SK-MEL-5 (cell line): Measurements from ENCODE around the gene CAMTA1. TPM values are rescaled to one million over a fixed set of nuclear protein-coding genes. Genes with fewer than 3 reads are reported as not detected.

Experiments
- DNase-seq: peaks from one replicate; pipeline ENCODE4 v3.0.0-alpha.2; 2016; ENCODE audit warnings: low read depth, low spot score
- in situ Hi-C: cut with HindIII; loops from 2 replicates; pipeline ENCODE4 v1.10.0; 2016; ENCODE audit warnings: low sequenced_read_pairs, high pct_unique_total_duplicates, low pct_unique_long_range_greater_than_20kb
- total RNA-seq: library from RNA; depleted of rRNA; stranded (reverse); fragments of >200 nt; shearing (Covaris generic); gene quantifications from 2 replicates; pipeline ENCODE4 v1.2.3, GENCODE V29; 2014

Gene CAMTA1
- total RNA-seq, 1 experiment from 2014 or later, result 47.4 TPM

GRCh38 chr1:6774381-6774780 is 10.9 kb upstream of the CAMTA1 start:
- in situ Hi-C loops, result no loop called here
- no peak for DNase-seq

- in situ Hi-C loops, result no loop called here
- no peak for DNase-seq
Measured at GRCh38 chr1:6775261-6776043, 9.8 kb upstream of the CAMTA1 start.

- no peak for DNase-seq
- in situ Hi-C loops, result no loop called here
Measured at GRCh38 chr1:6776389-6776788, 8.9 kb upstream of the CAMTA1 start.

GRCh38 chr1:6776895-6777294 is 8.4 kb upstream of the CAMTA1 start:
- DNase-seq, result no peak
- in situ Hi-C loops, result no loop called here

GRCh38 chr1:6777813-6778212 is 7.4 kb upstream of the CAMTA1 start:
- no peak for DNase-seq
- in situ Hi-C loops, result no loop called here

GRCh38 chr1:6779089-6779805 is 6.0 kb upstream of the CAMTA1 start:
- in situ Hi-C loops, result no loop called here
- no peak for DNase-seq

DNA sequence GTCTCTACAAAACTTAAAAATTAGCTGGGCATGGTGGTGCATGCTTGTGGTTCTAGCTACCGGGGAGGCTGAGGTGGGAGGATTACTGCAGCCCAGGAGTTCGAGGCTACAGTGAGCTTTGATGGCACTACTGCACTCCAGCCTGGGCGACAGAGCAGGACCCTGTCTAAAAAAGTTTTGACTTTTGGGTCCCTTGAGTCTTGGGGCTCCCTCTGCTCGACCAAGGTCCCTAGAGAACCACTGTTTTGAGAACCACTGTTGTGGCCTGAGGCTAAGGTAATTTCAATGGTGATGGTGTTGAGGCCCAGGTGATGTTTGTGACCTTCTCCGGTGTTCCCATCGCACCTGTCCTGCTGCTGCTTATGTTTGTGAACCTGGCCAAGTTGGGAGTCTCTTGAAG is 3.1 kb upstream of the CAMTA1 start:
- DNase-seq, result no peak
- in situ Hi-C loops, result no loop called here

GRCh38 chr1:6783221-6783620 is 2.0 kb upstream of the CAMTA1 start:
- DNase-seq, result peak; percentile 26
- in situ Hi-C loops, result no loop called here

DNA sequence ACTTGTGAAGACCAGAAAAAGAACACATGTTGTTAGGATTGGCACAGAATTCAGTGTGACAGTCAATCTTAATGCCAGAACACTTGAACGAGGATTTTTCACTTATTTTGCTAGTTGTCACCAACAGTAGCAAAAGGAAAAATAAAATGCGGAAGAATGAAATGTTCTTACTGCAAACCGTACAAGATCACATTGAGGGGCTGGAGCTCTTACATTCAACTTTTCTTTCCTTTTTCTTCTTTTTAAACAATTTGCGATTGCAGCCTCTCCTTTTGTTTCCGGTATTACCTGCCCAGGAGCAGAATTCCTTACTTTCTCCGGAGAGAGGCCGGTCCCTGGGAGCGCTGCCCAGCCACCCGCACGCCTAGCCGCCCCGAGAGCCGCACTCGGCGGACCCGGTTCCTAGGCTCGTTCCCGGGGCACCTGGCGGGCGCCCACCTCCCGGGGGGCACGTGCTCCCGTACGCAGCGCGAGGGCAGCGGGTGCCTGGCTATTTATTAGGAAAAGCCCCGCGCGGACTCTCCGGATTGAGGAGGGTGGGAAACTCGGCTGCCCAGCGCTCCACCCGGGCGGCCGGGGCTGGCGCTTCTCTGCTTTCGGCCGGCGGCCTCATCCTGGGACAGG is 1.2 kb upstream of the CAMTA1 start:
- in situ Hi-C loops, result no loop called here

GRCh38 chr1:6784560-6785317 is 515 bp upstream of the CAMTA1 start:
- in situ Hi-C loops, result no loop called here
- DNase-seq, result peak; percentile 100

More for the DNA sequence above, 1.2 kb upstream of the CAMTA1 start:
- DNase-seq, result no peak

- DNase-seq, result no peak
- in situ Hi-C loops, result no loop called here
Measured at GRCh38 chr1:6785728-6786505, 663 bp downstream of the CAMTA1 start.

- in situ Hi-C loops, result no loop called here
- DNase-seq, result no peak
Measured at GRCh38 chr1:6788946-6789345, 3.7 kb downstream of the CAMTA1 start.

DNA sequence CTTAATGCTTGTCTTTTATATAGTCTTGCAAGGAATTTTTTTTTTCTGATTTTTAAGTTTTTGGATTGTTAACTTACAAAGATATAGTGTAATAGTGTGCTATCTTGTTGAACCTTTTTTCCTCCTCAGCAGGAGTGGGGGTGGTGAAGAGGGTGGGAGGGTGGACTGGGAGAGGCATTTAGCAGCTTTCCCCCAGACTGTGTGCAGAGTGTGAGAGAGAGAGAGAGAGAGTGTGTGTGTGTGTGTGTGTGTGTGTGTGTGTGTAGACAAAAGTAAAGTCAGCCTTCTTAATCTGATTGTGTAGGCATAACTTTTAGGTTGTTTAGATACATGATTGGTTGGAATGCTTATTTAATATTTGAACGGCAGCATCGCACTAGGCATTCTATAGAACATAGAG is 4.9 kb downstream of the CAMTA1 start:
- no peak for DNase-seq
- in situ Hi-C loops, result no loop called here

DNA sequence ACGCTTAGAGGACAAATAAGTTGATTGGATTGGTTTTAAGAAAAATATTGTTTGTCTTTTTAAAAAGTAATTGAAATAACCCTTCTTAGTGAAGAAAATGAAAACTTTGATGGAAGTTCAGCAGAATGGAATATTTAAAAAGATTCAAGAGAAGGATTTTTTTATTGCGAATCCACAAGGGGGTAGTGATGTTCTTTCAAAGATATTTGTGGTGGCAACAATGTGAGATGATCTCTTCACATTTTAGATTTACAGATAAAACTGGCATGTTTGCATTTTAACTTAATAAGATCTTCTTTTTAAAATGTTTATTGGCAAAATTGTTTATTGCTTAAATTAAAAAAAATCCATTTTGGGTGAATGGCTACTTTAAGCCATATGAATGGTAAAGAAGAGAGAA is 8.9 kb downstream of the CAMTA1 start:
- DNase-seq, result peak; percentile 59
- in situ Hi-C loops, result no loop called here

- in situ Hi-C loops, result no loop called here
- DNase-seq, result no peak
Measured at GRCh38 chr1:6795203-6795602, 9.9 kb downstream of the CAMTA1 start.

GRCh38 chr1:6795661-6796060 is 10.4 kb downstream of the CAMTA1 start:
- peak; percentile 15 for DNase-seq
- in situ Hi-C loops, result no loop called here

DNA sequence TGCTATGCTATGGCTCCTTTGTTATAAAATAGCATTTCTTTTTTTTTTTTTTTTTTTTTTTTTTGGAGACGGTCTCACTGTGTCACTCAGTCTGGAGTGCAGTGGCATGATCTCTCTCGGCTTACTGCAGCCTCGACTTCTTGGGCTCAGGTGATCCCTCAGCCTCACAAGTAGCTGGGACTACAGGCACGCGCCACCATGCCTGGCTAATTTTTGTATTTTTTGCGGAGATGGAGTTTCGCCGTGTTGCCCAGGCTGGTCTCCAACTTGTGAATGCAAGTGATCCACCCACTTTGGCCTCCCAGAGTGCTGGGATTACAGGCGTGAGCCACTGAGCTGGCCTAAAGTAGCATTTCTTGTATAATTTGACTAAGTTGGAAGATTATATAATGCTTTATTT is 10.8 kb downstream of the CAMTA1 start:
- no peak for DNase-seq
- in situ Hi-C loops, result no loop called here
